Loucy (cell line): ENCODE results near the gene NMS.

ENCODE experiments used
- CTCF ChIP-seq: fragments of 200-600 bp; sonication (generic); conservative IDR thresholded peaks from 2 replicates; pipeline ENCODE4 v1.5.1; 2014; ENCODE audit warnings: mild to moderate bottlenecking, antibody characterized with exemption, low read length
- EZH2phosphoT487 ChIP-seq: fragments of 200-600 bp; IDR thresholded peaks from 2 replicates; pipeline ENCODE4 v1.6.1; 2018; ENCODE audit warnings: antibody characterized with exemption, mild to moderate bottlenecking, moderate library complexity, borderline replicate concordance

- TF ChIP-seq CTCF (no peak), EZH2phosphoT487 (no peak)
Observed at GRCh38 chr2:100446696-100447095, 23.6 kb upstream of the NMS start.
